ENCODE results near the gene CACNA2D2.

The CACNA2D2 gene

DNA sequence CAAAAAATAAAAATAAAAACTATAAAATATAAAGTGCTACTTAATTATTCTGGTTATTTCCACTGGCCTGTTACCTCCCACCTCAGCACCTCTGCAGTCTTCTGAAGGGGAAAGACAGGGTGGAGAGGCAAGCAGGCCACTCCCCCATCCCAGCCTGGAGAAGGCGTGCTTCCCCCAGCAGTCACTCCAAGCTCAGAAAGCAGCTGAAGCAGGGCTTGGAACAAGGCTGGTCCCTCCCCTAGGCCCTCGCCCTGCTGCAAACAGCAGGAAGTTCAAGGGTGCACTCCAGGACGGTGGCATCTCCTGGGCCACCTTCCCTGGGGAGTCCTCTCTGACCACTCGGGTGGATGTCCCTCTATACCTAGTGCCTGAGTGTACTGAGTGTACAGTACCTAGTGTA is 21.4 kb downstream of the CACNA2D2 start:
- TF ChIP-seq, protein P1, sequence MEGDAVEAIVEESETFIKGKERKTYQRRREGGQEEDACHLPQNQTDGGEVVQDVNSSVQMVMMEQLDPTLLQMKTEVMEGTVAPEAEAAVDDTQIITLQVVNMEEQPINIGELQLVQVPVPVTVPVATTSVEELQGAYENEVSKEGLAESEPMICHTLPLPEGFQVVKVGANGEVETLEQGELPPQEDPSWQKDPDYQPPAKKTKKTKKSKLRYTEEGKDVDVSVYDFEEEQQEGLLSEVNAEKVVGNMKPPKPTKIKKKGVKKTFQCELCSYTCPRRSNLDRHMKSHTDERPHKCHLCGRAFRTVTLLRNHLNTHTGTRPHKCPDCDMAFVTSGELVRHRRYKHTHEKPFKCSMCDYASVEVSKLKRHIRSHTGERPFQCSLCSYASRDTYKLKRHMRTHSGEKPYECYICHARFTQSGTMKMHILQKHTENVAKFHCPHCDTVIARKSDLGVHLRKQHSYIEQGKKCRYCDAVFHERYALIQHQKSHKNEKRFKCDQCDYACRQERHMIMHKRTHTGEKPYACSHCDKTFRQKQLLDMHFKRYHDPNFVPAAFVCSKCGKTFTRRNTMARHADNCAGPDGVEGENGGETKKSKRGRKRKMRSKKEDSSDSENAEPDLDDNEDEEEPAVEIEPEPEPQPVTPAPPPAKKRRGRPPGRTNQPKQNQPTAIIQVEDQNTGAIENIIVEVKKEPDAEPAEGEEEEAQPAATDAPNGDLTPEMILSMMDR (conservative IDR thresholded peaks at IDR 0.05; ENCODE audit: low read length), result no peak
- no peak for TF ChIP-seq EZH2phosphoT487 (IDR thresholded peaks at IDR 0.05; ENCODE audit: borderline replicate concordance)
- no peaks in the 10 kb centered on the region for H3K79me2 ChIP-seq (ENCODE audit: insufficient read depth, low read length)
- H3K27me3 ChIP-seq (ENCODE audit: insufficient read depth, low read length, poor library complexity, severe bottlenecking), result no peaks in the 10 kb centered on the region
- no peaks in the 10 kb centered on the region for H3K9me2 ChIP-seq (replicated peaks; ENCODE audit: low read depth, low read length)
- peak overlapping the region; percentile 41 for H3K4me2 ChIP-seq (ENCODE audit: low read depth, low read length, poor library complexity, severe bottlenecking)
- H3K4me1 ChIP-seq (ENCODE audit: insufficient read depth, low read length, poor library complexity, severe bottlenecking), result peaks cover 24% of the 10 kb centered on the region
- H3K4me3 ChIP-seq (ENCODE audit: low read length, poor library complexity, severe bottlenecking), result no peak overlapping the region
- H3K9me3 ChIP-seq (ENCODE audit: insufficient read depth, low read depth, low read length), result no peaks in the 10 kb centered on the region
- H2AFZ ChIP-seq (ENCODE audit: low read length), result no peak overlapping the region
- H3K36me3 ChIP-seq (ENCODE audit: insufficient read depth, low read length), result no peaks in the 10 kb centered on the region
- no peaks in the 10 kb centered on the region for H4K20me1 ChIP-seq (ENCODE audit: insufficient read depth, low read length, poor library complexity, severe bottlenecking)
- H3F3A ChIP-seq (ENCODE audit: low read depth), result peaks cover 2% of the 10 kb centered on the region; the same call in 1 of the 2 replicates
- H3K9ac ChIP-seq (ENCODE audit: low read depth, low read length, poor library complexity, severe bottlenecking), result no peak overlapping the region

DNA sequence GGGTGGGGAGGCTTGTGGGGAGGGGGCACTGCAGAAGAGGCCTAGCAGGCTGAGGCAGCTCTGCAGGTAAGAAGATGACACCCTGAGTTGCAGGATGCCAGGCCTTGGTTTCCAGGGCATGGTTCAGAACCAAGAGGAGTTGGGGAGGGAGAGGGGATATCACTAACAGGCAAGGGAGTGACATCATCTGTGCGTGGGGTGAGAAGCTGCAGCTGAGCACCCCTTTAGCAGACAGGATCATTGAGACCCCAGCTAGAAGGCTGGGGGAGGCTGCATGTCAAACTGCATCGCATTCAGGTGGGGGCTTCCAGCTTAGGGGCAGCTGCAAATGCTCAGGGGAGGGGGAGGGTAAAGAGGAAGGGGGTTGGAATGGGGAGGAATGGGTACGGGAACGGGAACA is 23.0 kb downstream of the CACNA2D2 start:
- no peaks in the 10 kb centered on the region for H3K27me3 ChIP-seq (ENCODE audit: insufficient read depth, low read length, poor library complexity, severe bottlenecking)
- H3K36me3 ChIP-seq (ENCODE audit: insufficient read depth, low read length), result no peaks in the 10 kb centered on the region
- no peak overlapping the region for H3K9ac ChIP-seq (ENCODE audit: low read depth, low read length, poor library complexity, severe bottlenecking)
- no peaks in the 10 kb centered on the region for H3K9me2 ChIP-seq (replicated peaks; ENCODE audit: low read depth, low read length)
- H3K4me1 ChIP-seq (ENCODE audit: insufficient read depth, low read length, poor library complexity, severe bottlenecking), result peaks cover 24% of the 10 kb centered on the region
- no peaks in the 10 kb centered on the region for H3K79me2 ChIP-seq (ENCODE audit: insufficient read depth, low read length)
- H3F3A ChIP-seq (ENCODE audit: low read depth), result peaks cover 2% of the 10 kb centered on the region; the same call in 1 of the 2 replicates
- TF ChIP-seq, protein P1 (conservative IDR thresholded peaks at IDR 0.05; ENCODE audit: low read length), result no peak
- no peak for TF ChIP-seq EZH2phosphoT487 (IDR thresholded peaks at IDR 0.05; ENCODE audit: borderline replicate concordance)
- H3K4me2 ChIP-seq (ENCODE audit: low read depth, low read length, poor library complexity, severe bottlenecking), result no peak overlapping the region
- no peak overlapping the region for H2AFZ ChIP-seq (ENCODE audit: low read length)
- H4K20me1 ChIP-seq (ENCODE audit: insufficient read depth, low read length, poor library complexity, severe bottlenecking), result no peaks in the 10 kb centered on the region
- no peak overlapping the region for H3K4me3 ChIP-seq (ENCODE audit: low read length, poor library complexity, severe bottlenecking)
- no peaks in the 10 kb centered on the region for H3K9me3 ChIP-seq (ENCODE audit: insufficient read depth, low read depth, low read length)

- TF ChIP-seq, protein P1 (conservative IDR thresholded peaks at IDR 0.05; ENCODE audit: low read length), result no peak
- TF ChIP-seq EZH2phosphoT487 (IDR thresholded peaks at IDR 0.05; ENCODE audit: borderline replicate concordance), result no peak
- H3K4me2 ChIP-seq (ENCODE audit: low read depth, low read length, poor library complexity, severe bottlenecking), result no peak overlapping the region
- no peaks in the 10 kb centered on the region for H3K79me2 ChIP-seq (ENCODE audit: insufficient read depth, low read length)
- H3K4me1 ChIP-seq (ENCODE audit: insufficient read depth, low read length, poor library complexity, severe bottlenecking), result peaks cover 24% of the 10 kb centered on the region
- H3K9me3 ChIP-seq (ENCODE audit: insufficient read depth, low read depth, low read length), result no peaks in the 10 kb centered on the region
- H3K9me2 ChIP-seq (replicated peaks; ENCODE audit: low read depth, low read length), result no peaks in the 10 kb centered on the region
- H3F3A ChIP-seq (ENCODE audit: low read depth), result peaks cover 2% of the 10 kb centered on the region; the same call in 1 of the 2 replicates
- no peak overlapping the region for H3K9ac ChIP-seq (ENCODE audit: low read depth, low read length, poor library complexity, severe bottlenecking)
- no peaks in the 10 kb centered on the region for H3K36me3 ChIP-seq (ENCODE audit: insufficient read depth, low read length)
- no peaks in the 10 kb centered on the region for H3K27me3 ChIP-seq (ENCODE audit: insufficient read depth, low read length, poor library complexity, severe bottlenecking)
- H4K20me1 ChIP-seq (ENCODE audit: insufficient read depth, low read length, poor library complexity, severe bottlenecking), result no peaks in the 10 kb centered on the region
- H2AFZ ChIP-seq (ENCODE audit: low read length), result no peak overlapping the region
- no peak overlapping the region for H3K4me3 ChIP-seq (ENCODE audit: low read length, poor library complexity, severe bottlenecking)
These were observed 23.9 kb downstream of the CACNA2D2 start for GRCh38 chr3:50479523-50479922.
